HepG2 (cell line): Measurements from ENCODE around the gene PDE4D. TPM values are rescaled to one million over a fixed set of nuclear protein-coding genes. Genes with fewer than 3 reads are reported as not detected.

Experiments used
- ATAC-seq: fragments of 200-7000 bp; cut with Tn5 transposase; 3 replicates; pipeline ENCODE4 v1.9.1; 2020; ENCODE audit warnings: mild to moderate bottlenecking, moderate library complexity
- BruUV-seq: library from RNA; stranded (reverse); fragments of 400-500 nt; replicated peaks from 2 replicates; lab custom pipeline; 2021; lab: Mats Ljungman, UMichigan
- CTCF ChIA-PET: fragments of 300-600 bp; formaldehyde crosslinking; extraction: SDS; loops from one replicate; lab custom pipeline; 2021; ENCODE audit warnings: low total read pairs, inconsistent platforms, low intra/inter-chr PET ratio; lab: Yijun Ruan, JAX
- POLR2A ChIA-PET: fragments of 350-600 bp; sonication (Branson Sonifier 250); formaldehyde crosslinking; loops from one replicate; lab custom pipeline; 2020; ENCODE audit warnings: antibody characterized with exemption, inconsistent platforms; lab: Yijun Ruan, JAX
- DNase-seq: peaks from one replicate; pipeline ENCODE4 v3.0.0-alpha.2; 2015; ENCODE audit warnings: low spot score
- FAIRE-seq: peaks from 3 replicates; lab custom pipeline; 2011; peaks lifted over from hg19 to GRCh38; lab: Jason Lieb, UNC
- H2AFZ ChIP-seq: one replicate; pipeline ENCODE4 v1.6.1; 2011; ENCODE audit warnings: low read length, inconsistent platforms
- H3K27ac ChIP-seq: fragments of 300-600 bp; 3 replicates; pipeline ENCODE4 v1.8.0; 2011; ENCODE audit warnings: mixed run types, mild to moderate bottlenecking, mixed read lengths, low read length, inconsistent platforms; ENCODE audit not compliant: insufficient read depth; ENCODE audit errors: extremely low read length
- H3K27me3 ChIP-seq, 2 experiments: fragments of 200-600 bp in 1 of 2; 2 replicates in 1 of 2; 3 replicates in 1 of 2; pipeline versions ENCODE4 v1.6.0 to v1.8.0; 2011; ENCODE audit warnings: low read length in 2 of 2, mild to moderate bottlenecking in 2 of 2, moderate library complexity in 2 of 2, inconsistent platforms in 1 of 2; ENCODE audit not compliant: insufficient read depth in 2 of 2, control insufficient read depth in 1 of 2
- H3K36me3 ChIP-seq, 2 experiments: fragments of 200-600 bp in 1 of 2; replicated peaks in 1 of 2; 2 replicates in 1 of 2; 3 replicates in 1 of 2; pipeline versions ENCODE4 v1.5.1 to v1.8.0; 2011; ENCODE audit warnings: low read length in 2 of 2, inconsistent platforms in 1 of 2; ENCODE audit not compliant: insufficient read depth in 2 of 2, control insufficient read depth in 1 of 2
- H3K4me1 ChIP-seq: 2 replicates; pipeline ENCODE4 v1.5.1; 2012; ENCODE audit warnings: low read length, inconsistent platforms; ENCODE audit not compliant: insufficient read depth
- H3K4me2 ChIP-seq: 2 replicates; pipeline ENCODE4 v1.6.0; 2011; ENCODE audit warnings: low read depth, low read length, inconsistent platforms
- H3K4me3 ChIP-seq, 3 experiments: fragments of 200-600 bp in 1 of 3; sonication (generic), shearing (Covaris generic) in 1 of 3; replicated peaks in 1 of 3; 2 replicates each; pipeline ENCODE4 v1.5.1; 2011 to 2016; ENCODE audit warnings: low read length in 3 of 3, inconsistent platforms in 2 of 3, low read depth in 2 of 3, mild to moderate bottlenecking in 2 of 3, control low read depth in 1 of 3, mixed read lengths in 1 of 3; ENCODE audit not compliant: insufficient read depth in 1 of 3
- H3K79me2 ChIP-seq: one replicate; pipeline ENCODE4 v1.6.1; 2011; ENCODE audit warnings: low read length, inconsistent platforms; ENCODE audit not compliant: insufficient read depth
- H3K9ac ChIP-seq: 2 replicates; pipeline ENCODE4 v1.6.0; 2011; ENCODE audit warnings: mild to moderate bottlenecking, low read depth, low read length, inconsistent platforms; ENCODE audit not compliant: insufficient read depth
- H3K9me3 ChIP-seq: 2 replicates; pipeline ENCODE4 v1.5.1; 2012; ENCODE audit warnings: mild to moderate bottlenecking, low read length
- H4K20me1 ChIP-seq: 2 replicates; pipeline ENCODE4 v1.6.0; 2011; ENCODE audit warnings: inconsistent platforms, mild to moderate bottlenecking, low read length, moderate library complexity; ENCODE audit not compliant: insufficient read depth
- MYC ChIP-seq: sonication (generic); formaldehyde crosslinking; IDR thresholded peaks from 2 replicates; pipeline ENCODE4 v1.9.0; 2021; ENCODE audit warnings: missing genetic modification reagents, borderline replicate concordance
- ONECUT2 ChIP-seq: sonication (generic); formaldehyde crosslinking; IDR thresholded peaks from 2 replicates; pipeline ENCODE4 v1.4.0; 2020; ENCODE audit warnings: missing genetic modification reagents
- ZNF776 ChIP-seq: sonication (generic); formaldehyde crosslinking; IDR thresholded peaks from 2 replicates; pipeline ENCODE4 v1.4.0; 2020; ENCODE audit warnings: mild to moderate bottlenecking, missing genetic modification reagents
- WGBS: methylation state at CpG from one replicate; pipeline ENCODE4 v1.1.6; 2017; ENCODE audit warnings: low lambda C conversion rate; 5-methylcytosine and 5-hydroxymethylcytosine counted together
- in situ Hi-C: cut with HindIII; loops from 2 replicates; pipeline ENCODE4 v1.10.0; 2017; ENCODE audit warnings: low pct_unique_long_range_greater_than_20kb; ENCODE audit not compliant: extremely low pct_ligation_motif_present
- intact Hi-C: fragments of 100-400 bp; cut with micrococcal nuclease; formaldehyde crosslinking; loops from one replicate; pipeline ENCODE4 v1.10.0; 2022; ENCODE audit not compliant: unreplicated experiment
- polyA plus RNA-seq, 8 experiments: library from polyadenylated mRNA; depleted of rRNA in 3 of 8; stranded (reverse) in 7 of 8; unstranded in 1 of 8; fragments of >200 nt; fragmentation: Illumina TruSeq in 4 of 8; extraction: Trizol in 4 of 8; gene quantifications; 2 replicates each; pipeline versions ENCODE4 v1.2.1 to v1.2.3, GENCODE V29; 2011 to 2016; ENCODE audit warnings: low read depth in 4 of 8, missing spikeins in 1 of 8, mixed read lengths in 1 of 8; ENCODE audit not compliant: insufficient read depth in 1 of 8
- total RNA-seq, 5 experiments: library from RNA; depleted of rRNA; stranded (reverse); fragments of >200 nt; fragmentation: Illumina TruSeq; extraction: Trizol; gene quantifications; 2 replicates each; pipeline ENCODE4 v1.2.3, GENCODE V29; 2016; ENCODE audit warnings: low read depth in 1 of 5
- TF ChIP-seq, protein P1 (sequence below): fragments of 450-650 bp; IDR thresholded peaks from 2 replicates; pipeline ENCODE4 v1.6.1; 2016
- TF ChIP-seq, protein P2 (sequence below): sonication (generic); formaldehyde crosslinking; IDR thresholded peaks from 2 replicates; pipeline ENCODE4 v1.4.0; 2020; ENCODE audit warnings: missing genetic modification reagents
- TF ChIP-seq, protein P3 (sequence below): sonication (generic); formaldehyde crosslinking; IDR thresholded peaks from 2 replicates; pipeline ENCODE4 v1.4.0; 2020; ENCODE audit warnings: mild to moderate bottlenecking, missing genetic modification reagents
- TF ChIP-seq, protein P4 (sequence below): sonication (generic); formaldehyde crosslinking; IDR thresholded peaks from 2 replicates; pipeline ENCODE4 v1.9.0; 2021; ENCODE audit warnings: missing genetic modification reagents, borderline replicate concordance

Gene PDE4D
- total and polyA plus RNA-seq, 2 of the 13 experiments (the other 11 are each of a cell fraction or from before 2014, with no cell fraction given) = 7.0 to 12.2 TPM

DNA sequence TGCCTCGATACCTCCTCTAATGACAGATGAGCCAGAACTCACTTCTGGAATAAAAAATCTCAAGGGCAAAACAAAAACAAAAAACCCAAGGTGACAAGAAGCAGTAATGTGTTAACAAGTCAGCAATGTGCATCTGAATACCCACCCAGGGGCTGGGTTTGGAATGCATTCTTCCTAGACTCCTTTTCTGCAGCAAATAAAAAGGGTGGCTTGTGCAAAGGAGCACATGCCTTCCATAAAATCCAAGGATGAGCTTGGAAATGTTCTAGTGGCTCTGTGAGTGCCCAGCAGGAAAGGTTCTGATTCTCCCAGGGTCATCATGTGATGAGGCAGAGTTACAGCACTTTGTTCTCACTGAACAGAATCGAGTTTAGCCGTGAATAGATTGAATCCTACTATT, 710.8 kb downstream of the PDE4D start:
- no peaks in the 10 kb centered on the region for H3K9me3 ChIP-seq
- H2AFZ ChIP-seq = no peak overlapping the region
- ATAC-seq (no peak), DNase-seq (no peak), FAIRE-seq (no peak)
- no peak overlapping the region for H3K4me2 ChIP-seq
- whole genome bisulfite sequencing = 71% methylated on average over 2 of the region's 3 CpGs
- TF ChIP-seq ZNF776 (CRISPR knock-in tag) (no peak), ONECUT2 (no peak), MYC (CRISPR knock-in tag) (no peak)
- TF ChIP-seq, protein P1, sequence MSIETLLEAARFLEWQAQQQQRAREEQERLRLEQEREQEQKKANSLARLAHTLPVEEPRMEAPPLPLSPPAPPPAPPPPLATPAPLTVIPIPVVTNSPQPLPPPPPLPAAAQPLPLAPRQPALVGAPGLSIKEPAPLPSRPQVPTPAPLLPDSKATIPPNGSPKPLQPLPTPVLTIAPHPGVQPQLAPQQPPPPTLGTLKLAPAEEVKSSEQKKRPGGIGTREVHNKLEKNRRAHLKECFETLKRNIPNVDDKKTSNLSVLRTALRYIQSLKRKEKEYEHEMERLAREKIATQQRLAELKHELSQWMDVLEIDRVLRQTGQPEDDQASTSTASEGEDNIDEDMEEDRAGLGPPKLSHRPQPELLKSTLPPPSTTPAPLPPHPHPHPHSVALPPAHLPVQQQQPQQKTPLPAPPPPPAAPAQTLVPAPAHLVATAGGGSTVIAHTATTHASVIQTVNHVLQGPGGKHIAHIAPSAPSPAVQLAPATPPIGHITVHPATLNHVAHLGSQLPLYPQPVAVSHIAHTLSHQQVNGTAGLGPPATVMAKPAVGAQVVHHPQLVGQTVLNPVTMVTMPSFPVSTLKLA = no peak
- TF ChIP-seq, protein P2, sequence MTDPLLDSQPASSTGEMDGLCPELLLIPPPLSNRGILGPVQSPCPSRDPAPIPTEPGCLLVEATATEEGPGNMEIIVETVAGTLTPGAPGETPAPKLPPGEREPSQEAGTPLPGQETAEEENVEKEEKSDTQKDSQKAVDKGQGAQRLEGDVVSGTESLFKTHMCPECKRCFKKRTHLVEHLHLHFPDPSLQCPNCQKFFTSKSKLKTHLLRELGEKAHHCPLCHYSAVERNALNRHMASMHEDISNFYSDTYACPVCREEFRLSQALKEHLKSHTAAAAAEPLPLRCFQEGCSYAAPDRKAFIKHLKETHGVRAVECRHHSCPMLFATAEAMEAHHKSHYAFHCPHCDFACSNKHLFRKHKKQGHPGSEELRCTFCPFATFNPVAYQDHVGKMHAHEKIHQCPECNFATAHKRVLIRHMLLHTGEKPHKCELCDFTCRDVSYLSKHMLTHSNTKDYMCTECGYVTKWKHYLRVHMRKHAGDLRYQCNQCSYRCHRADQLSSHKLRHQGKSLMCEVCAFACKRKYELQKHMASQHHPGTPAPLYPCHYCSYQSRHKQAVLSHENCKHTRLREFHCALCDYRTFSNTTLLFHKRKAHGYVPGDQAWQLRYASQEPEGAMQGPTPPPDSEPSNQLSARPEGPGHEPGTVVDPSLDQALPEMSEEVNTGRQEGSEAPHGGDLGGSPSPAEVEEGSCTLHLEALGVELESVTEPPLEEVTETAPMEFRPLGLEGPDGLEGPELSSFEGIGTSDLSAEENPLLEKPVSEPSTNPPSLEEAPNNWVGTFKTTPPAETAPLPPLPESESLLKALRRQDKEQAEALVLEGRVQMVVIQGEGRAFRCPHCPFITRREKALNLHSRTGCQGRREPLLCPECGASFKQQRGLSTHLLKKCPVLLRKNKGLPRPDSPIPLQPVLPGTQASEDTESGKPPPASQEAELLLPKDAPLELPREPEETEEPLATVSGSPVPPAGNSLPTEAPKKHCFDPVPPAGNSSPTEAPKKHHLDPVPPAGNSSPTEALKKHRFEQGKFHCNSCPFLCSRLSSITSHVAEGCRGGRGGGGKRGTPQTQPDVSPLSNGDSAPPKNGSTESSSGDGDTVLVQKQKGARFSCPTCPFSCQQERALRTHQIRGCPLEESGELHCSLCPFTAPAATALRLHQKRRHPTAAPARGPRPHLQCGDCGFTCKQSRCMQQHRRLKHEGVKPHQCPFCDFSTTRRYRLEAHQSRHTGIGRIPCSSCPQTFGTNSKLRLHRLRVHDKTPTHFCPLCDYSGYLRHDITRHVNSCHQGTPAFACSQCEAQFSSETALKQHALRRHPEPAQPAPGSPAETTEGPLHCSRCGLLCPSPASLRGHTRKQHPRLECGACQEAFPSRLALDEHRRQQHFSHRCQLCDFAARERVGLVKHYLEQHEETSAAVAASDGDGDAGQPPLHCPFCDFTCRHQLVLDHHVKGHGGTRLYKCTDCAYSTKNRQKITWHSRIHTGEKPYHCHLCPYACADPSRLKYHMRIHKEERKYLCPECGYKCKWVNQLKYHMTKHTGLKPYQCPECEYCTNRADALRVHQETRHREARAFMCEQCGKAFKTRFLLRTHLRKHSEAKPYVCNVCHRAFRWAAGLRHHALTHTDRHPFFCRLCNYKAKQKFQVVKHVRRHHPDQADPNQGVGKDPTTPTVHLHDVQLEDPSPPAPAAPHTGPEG (CRISPR knock-in tag) = no peak
- TF ChIP-seq, protein P3, sequence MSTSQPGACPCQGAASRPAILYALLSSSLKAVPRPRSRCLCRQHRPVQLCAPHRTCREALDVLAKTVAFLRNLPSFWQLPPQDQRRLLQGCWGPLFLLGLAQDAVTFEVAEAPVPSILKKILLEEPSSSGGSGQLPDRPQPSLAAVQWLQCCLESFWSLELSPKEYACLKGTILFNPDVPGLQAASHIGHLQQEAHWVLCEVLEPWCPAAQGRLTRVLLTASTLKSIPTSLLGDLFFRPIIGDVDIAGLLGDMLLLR (CRISPR knock-in tag) = no peak
- TF ChIP-seq, protein P4, sequence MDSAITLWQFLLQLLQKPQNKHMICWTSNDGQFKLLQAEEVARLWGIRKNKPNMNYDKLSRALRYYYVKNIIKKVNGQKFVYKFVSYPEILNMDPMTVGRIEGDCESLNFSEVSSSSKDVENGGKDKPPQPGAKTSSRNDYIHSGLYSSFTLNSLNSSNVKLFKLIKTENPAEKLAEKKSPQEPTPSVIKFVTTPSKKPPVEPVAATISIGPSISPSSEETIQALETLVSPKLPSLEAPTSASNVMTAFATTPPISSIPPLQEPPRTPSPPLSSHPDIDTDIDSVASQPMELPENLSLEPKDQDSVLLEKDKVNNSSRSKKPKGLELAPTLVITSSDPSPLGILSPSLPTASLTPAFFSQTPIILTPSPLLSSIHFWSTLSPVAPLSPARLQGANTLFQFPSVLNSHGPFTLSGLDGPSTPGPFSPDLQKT = no peak
- BruUV-seq = no TSS peak
- ChIA-PET POLR2A (no interaction called here), CTCF (no interaction called here)
- no peak overlapping the region for H3K9ac ChIP-seq
- H3K4me3 ChIP-seq = no peak overlapping the region
- H3K27me3 ChIP-seq = no peaks in the 10 kb centered on the region
- in situ Hi-C loops (no loop called here), intact Hi-C loops (loop anchor here (10.0 kb wide), 1 partner anchor 1402 kb away; no protein-coding TSS in a partner anchor)
- no peaks in the 10 kb centered on the region for H4K20me1 ChIP-seq
- no peaks in the 10 kb centered on the region for H3K79me2 ChIP-seq
- H3K4me1 ChIP-seq = no peaks in the 10 kb centered on the region
- H3K27ac ChIP-seq = no peak overlapping the region
- no peaks in the 10 kb centered on the region; a peak in 1 of 5 replicates for H3K36me3 ChIP-seq
